ENCODE results near the gene SRSF10.

DNA sequence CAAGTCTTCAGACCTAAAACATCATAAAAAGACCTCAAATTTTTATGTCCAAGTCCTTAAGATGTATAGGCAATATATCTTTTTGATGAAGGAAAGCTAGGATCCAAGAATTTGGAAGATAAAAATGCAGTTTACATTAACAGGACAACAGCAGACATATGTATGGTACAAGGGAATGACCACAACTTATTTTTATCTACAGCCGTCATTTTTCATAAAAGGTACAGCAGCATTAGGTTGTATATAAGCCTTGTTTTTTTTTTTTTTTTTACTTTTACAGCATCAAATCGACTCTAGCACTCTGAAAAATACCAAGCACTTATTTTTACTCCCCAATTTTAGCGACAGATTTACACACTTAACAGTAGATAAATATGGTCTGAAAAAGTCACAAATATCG is 1.3 kb downstream of the SRSF10 start:
- TF ChIP-seq EZH2phosphoT487 (IDR thresholded peaks at IDR 0.05; ENCODE audit: borderline replicate concordance), result no peak
- TF ChIP-seq, protein P1, sequence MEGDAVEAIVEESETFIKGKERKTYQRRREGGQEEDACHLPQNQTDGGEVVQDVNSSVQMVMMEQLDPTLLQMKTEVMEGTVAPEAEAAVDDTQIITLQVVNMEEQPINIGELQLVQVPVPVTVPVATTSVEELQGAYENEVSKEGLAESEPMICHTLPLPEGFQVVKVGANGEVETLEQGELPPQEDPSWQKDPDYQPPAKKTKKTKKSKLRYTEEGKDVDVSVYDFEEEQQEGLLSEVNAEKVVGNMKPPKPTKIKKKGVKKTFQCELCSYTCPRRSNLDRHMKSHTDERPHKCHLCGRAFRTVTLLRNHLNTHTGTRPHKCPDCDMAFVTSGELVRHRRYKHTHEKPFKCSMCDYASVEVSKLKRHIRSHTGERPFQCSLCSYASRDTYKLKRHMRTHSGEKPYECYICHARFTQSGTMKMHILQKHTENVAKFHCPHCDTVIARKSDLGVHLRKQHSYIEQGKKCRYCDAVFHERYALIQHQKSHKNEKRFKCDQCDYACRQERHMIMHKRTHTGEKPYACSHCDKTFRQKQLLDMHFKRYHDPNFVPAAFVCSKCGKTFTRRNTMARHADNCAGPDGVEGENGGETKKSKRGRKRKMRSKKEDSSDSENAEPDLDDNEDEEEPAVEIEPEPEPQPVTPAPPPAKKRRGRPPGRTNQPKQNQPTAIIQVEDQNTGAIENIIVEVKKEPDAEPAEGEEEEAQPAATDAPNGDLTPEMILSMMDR (conservative IDR thresholded peaks at IDR 0.05; ENCODE audit: low read length), result no peak

Measured in Loucy (cell line).